DMS53 treated with DMSO at 0.1 percent for 48 hours (cell line): Measurements from ENCODE around the gene PLXNA3.
"Not testable (repeated sequence)": the region's sequence is repeated elsewhere in the genome, so short reads cannot be mapped to it uniquely, and the experiment has no call there.

ENCODE experiments used
- DNase-seq: peaks from one replicate; lab custom pipeline; 2025; ENCODE audit not compliant: unreplicated experiment; lab: John Stamatoyannopoulos, UW

Gene PLXNA3

DNA sequence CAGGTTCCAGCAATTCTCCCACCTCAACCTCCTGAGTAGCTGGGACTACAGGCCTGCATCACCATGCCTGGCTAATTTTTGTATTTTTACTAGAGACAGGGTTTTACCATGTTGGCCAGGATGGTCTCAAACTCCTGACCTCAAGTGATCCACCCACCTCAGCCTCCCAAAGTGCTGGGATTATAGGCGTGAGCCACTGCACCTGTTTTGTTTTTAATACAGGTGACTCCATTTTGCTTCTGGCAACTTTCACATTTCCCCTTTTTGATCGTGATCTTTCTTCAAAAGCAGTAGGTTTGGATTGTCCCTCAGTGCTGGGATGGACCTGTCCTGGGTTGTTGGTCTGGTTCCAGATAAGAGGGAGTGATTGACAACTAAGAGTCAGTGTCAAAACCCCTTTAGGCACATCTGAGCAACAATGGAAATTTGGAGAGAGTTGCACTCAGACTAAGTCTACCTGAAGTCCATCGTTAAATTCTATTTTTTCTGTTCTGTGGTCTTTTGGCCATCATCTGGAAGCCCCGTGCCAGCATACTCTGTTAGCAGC, 38.6 kb downstream of the PLXNA3 start:
- not testable (repeated sequence) for DNase-seq

GRCh38 chrX:154501423-154501822, 43.3 kb downstream of the PLXNA3 start:
- DNase-seq, result not testable (repeated sequence)

- no peak for DNase-seq
Observed at GRCh38 chrX:154502098-154502497, 44.0 kb downstream of the PLXNA3 start.

DNA sequence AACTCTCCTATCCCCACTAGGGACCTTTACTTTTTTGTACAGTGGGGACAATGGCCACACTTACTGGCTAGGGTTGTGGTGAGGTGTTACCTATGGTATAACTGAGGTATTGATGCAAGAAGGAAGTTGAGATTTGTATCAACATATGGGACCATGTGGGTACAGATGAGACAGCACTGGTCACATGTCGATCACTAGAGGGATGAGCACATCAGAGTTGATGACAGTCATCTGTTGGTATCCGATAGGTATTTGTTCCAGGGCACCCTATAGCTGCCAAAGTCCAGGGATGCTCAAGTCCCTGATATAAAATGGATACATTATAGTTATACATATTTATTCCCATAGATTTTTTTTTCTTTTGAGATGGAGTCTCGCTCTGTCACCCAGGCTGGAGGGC, 44.9 kb downstream of the PLXNA3 start:
- DNase-seq, result no peak

DNA sequence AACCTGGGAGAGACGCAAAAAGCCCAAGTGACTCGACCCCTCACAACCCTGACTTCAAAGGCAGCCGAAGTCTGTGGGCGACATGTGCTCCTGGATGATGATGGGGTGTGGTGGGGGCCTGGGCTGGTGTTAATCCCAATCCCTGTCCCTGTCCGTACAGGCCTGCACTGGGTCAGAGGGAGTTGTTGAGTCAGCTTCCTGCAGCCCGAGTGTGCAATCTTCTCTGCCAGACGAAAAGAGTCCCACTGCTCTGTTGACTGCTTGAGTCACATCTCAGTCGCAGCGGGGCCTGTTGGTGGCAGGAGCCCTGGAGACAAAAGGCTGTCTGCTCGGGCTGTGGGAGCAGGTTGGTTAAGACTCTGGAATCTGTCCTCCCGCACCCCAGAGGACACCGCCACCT, 47.7 kb downstream of the PLXNA3 start:
- DNase-seq, result no peak

DNA sequence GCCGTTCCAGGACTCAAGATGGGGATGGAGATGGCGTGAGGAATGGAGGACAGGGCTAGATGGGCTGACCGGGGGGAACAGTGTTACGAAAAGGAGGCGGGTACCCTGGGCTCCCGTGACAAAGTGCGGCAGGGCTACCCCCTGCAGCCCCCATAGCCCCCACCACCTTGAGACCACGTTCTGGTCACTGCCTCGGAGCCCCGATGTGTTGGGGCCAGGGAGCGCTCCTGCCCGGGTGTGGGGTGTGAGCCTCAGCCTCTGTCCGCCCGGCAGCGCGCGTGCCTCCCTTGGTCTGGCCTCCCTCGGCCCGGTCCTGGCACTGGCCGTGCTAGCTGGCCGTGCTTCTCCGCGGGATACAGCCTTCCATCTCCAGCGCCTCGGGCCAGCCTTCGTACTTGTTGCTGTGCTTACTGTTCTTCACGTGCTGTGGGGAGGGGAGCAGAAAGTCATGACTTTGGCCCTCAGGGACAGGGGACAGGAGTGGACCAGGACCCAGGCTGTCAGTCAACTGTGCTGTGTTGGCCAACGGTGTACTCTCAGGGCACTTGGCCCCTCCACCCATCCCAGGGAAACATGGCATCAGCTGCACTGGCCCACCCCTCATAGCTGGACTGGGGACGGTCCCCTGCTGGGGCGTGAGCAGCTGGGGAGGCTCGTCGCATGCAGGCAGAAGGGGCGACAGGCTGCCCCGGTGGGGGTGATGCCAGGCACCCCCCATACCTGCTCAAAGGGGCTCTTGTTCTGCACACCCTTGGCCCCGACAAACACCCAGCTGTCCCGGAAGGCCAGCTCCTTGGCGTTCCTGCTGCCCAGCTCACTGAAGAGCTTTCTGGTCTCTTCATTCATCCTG, 48.6 kb downstream of the PLXNA3 start:
- no peak for DNase-seq

DNA sequence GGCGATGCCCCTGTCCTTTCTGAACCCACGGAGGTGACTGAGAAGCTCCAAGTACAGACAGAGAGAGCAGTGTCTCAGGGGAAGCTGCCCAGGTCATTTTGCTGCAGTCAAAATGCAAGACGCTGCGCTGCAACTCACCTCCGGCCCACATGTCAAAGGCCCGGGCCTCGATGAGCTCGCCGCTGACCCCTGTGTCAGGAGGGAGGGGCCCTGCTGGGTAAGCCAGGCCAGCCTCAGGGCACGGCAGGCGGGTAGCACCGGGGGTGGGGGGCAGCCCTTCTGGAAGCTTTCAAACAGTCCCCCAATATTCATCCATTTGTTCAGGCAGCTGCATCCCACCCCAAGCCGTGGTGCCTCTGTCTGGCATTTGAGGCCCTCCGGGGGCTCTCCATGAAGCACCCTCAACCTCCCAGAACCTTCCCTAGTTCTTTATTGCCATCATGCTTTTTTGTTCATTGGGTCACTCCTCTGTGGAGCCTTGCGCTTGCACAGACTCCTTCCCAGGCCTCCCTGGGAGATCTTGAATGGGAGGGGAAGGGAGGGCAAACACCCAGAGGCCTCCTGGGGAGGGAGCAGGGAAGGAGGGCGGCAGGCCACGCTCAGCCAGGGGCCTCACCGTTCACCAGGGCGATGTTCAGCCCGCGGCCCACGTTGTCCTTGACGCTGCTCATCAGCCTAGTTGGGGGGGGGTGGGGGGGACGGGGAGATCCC, 49.7 kb downstream of the PLXNA3 start:
- DNase-seq, result no peak

DNA sequence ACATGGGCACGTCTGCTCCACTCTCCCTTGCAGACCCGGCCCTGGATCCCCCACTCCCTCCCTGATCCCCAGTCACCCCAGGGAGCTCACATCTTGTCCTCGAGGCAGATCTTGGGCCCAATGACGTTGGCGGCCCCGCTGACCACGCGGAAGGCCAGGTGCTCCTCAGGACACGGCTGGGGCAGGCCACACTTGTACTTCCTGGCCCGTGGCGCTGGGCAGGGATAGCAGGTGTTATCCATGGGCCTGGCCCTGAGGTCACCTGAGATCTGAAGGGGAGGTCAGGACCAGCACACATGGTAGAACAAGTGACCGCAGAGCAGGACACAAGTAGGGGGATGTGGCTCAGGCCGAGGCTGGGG, 50.3 kb downstream of the PLXNA3 start:
- DNase-seq, result no peak

- no peak for DNase-seq
Observed at GRCh38 chrX:154509455-154509854, 51.4 kb downstream of the PLXNA3 start.

DNA sequence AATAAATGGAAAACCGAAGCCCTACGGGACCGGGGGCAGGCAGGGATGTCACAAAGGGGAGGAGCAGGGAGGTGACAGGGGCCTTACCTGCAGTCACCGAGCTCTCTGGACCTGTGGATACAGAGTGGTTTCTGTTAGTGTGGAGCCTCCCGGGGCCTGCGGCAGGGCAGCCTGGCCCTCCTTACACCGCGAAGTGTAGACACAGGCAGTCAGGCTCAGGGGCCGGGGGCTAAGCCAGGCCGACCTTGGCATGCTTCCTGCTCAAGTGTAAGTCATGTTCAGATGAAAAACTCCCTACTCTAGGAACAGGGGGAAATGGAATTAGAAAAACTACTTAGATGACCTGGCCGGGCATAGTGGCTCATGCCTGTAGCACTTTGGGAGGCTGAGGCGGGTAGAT, 53.7 kb downstream of the PLXNA3 start:
- no peak for DNase-seq

DNA sequence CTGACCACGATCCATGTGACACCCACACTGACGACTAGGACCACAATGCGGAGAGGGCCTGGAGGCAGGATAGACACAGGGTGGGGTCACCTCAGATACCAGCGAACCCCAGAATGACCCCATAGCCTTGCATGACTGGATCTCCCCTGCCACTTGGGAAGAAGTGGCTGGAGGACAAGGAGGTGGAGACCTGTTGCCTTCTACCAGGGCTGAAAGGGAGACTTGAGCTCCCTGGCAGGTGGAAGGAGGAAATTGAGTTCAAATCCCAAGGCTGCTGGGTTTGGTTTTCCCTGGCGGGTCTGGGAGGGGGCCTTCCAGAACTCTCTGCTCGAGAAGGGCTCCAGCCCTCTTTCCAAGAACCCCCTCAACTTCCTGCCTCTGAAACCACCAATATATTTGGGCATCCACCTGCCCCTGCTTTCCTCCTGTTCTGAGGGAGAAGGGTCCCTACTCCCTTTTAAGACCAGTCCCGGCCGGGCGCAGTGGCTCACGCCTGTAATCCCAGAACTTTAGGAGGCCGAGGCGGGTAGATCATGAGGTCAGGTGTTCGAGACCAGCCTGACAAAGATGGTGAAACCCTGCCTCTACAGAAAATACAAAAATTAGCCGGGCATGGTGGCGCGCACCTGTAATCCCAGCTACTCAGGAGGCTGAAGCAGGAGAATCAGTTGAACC, 54.9 kb downstream of the PLXNA3 start:
- DNase-seq, result no peak

GRCh38 chrX:154513716-154514115, 55.6 kb downstream of the PLXNA3 start:
- DNase-seq, result no peak

DNA sequence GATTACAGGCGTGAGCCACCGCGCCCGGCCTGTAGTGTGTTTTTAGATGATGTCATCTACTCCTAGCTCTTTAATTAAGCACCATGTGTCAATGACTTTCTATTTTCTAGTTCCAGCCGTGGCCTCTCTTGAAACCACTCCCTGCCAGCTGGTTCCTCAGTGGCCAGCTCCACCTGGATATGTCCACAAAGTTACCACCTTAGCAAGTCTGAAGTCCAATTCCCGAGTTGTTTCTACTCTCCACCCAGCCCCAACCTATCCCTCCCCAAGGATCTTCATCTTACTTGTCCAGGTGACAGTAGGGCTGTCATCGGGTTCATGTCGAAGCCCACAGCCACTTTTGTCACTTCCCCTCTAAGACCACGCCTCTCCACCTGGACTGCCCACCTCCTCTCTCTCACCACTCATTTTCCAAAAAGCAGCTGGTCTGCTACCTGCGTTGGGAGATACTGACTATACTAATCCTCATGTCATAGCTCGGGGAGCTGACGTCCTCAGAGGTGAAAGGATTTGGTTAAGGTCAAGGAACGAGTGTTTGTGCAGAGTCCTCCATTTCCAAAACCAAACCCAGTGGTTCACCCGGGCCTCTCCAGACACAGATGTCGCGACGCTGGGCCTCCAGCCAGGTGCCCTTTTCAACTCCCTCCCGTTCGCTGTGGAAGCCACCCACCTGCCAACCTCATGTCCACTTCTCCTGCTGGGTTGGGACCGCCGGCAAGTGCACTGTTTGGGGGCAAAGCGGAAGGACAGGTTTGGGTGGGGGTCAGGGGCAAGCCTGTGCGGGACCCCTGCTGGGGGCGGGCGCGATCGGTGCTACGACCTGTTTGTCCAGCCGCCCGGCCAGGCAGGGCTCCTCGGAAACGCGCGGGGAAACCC, 57.2 kb downstream of the PLXNA3 start:
- DNase-seq, result peak; percentile 20

DNA sequence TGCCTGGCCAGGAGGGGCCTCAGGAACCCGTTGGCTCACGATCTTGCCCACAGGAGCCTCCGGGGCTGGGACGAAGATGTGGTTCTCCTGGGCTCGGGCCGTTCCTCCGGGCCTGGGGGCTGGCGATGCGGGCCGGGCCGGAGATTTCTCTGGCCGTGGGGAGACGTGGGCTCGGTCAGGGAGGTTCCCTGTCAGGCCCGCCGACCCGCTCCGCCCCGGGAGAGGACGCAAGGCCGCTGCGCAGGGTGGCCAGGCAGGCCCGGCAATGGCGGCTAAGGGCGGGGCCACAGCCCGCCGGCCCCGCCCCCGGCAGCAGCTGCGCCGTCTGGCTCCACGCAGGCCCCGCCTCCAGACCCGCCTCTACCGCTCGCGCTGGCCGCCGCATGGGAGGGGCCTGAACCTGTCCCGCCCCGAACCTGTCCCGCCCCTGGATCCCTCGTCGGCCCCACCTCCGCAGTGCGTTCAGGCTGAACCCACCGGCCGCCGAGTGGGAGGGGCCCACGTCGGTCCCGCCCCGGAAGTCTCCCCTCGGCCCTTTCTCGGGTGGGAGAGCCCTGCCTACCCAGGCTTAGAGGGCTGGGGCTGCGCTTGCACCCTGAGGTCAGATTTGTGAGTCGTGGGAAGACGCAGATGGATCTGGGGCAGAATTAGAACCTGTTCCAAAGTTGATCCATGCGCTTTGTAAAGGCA, 58.0 kb downstream of the PLXNA3 start, which contains the start of gene FAM3A:
FAM3A (minus strand) TSS at position 267 of the 690 bp plus-strand sequence. CDS start 460 bp downstream, outside the sequence.
- peak; percentile 70 for DNase-seq

- DNase-seq, result no peak
Observed at GRCh38 chrX:154516656-154517100, 58.6 kb downstream of the PLXNA3 start.

DNA sequence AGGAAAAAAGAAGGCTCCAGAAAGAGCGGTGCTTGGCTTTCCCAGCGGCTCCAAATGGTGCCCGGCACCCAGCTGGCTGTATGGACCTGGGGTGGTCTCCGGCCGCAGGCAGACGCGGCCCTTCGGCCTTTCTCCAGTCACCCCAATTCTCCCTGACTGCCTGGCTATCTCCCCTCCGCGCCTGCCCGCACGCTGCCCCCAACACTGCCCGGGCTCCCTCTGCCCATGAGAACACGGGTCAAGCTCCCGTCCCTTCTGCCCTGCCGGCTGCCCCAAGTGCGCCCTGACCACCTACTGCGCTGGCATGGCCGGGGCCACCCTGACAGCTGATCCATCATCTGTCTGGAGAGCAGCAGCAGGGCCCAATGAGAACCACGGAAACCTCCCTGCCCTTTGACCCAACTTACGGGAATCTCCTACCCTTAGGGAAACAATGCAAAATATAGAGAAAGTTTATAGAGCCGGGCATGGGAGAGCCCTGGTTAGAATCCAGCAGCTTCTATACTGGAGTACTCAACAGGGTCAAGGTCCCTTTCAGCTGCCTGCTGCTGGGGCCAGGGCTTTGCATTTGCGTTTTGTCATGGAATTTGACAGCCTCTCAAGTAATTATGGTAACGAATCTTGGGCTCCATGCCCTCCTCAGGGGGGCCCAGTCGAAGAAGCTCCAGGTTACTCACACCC, 59.2 kb downstream of the PLXNA3 start:
- DNase-seq, result no peak

- DNase-seq, result no peak
Observed at GRCh38 chrX:154519389-154519788, 61.3 kb downstream of the PLXNA3 start.

DNA sequence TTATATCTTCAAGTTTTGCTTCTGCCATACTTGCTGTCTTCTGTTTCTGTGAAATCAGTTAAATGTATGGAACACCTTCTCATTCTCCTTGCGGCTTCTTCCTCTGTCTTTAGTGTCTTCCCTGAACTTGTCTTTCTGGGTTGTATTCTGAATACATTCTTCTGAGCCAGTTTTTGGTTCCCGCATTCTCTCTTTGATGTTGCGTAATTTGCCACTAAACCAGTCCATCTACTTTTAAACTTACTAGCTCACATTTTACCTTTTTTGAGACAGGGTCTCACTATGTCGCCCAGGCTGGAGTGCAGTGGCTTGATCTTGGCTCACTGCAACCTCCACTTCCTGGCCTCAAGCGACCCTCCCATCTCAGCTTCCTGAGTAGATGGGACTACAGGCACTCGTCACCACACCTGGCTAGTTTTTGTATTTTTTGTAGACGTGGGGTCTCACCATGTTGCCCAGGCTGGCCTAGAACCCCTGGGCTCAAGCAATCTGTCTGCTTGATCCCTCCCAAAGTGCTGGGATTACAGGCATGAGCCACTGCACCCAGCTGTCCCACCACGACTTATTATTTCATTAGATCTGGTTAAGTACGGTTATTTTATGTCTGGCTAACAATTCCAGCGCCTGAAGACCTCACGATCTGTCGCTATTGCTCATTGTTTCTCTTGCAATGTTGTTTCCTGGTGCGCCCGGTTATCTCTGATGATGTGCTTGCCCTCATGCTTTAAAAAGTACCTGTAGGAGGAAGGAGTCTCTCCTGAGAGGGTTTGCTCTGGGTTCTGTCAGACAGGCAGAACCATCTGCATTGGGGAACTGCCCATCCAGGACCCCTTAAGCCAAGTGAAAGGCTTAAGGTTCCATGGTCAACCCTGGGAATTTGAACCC, 67.8 kb downstream of the PLXNA3 start:
- DNase-seq, result no peak
